Occipital lobe (tissue), 2 donors: Measurements from ENCODE around the gene RAB11A. TPM values are rescaled to one million over a fixed set of nuclear protein-coding genes. Genes with fewer than 3 reads are reported as not detected.

Experiments used
- DNase-seq: peaks from one replicate; lab custom pipeline; 2025; lab: John Stamatoyannopoulos, UW
- total RNA-seq: library from RNA; depleted of rRNA; stranded (reverse); fragments of >200 nt; gene quantifications from one replicate; pipeline ENCODE4 v1.2.3, GENCODE V29; 2014

The RAB11A gene
- total RNA-seq, 1 donor from 2014 or later: 169 TPM

- peak; percentile 22 for DNase-seq
Observed at GRCh38 chr15:65916664-65917406, 47.5 kb downstream of the RAB11A start.

- DNase-seq: no peak
Observed at GRCh38 chr15:65917407-65917756, 48.1 kb downstream of the RAB11A start.

DNA sequence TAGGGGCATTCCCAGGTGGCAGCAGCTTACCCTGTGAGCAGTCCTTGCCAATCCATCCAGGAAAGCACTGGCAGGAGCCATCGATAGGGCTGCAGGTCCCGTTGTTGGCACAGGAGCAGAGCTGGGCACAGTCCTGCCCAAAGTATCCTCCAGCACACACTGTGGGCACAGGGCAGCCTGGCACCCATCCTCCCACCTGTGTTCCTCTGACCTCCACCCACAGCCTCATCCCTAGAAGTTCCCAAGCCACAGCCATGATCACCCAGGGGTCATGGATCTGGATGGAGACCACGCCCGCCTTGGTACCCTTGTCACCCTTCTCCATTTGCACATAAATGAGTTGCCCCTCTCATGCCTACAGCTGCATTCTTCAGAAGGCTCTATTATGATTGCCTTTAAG lies 48.6 kb downstream of the RAB11A start:
- no peak for DNase-seq

- DNase-seq: no peak
Observed at GRCh38 chr15:65918357-65918920, 49.1 kb downstream of the RAB11A start.

GRCh38 chr15:65918945-65919344 lies 49.7 kb downstream of the RAB11A start:
- no peak for DNase-seq

DNA sequence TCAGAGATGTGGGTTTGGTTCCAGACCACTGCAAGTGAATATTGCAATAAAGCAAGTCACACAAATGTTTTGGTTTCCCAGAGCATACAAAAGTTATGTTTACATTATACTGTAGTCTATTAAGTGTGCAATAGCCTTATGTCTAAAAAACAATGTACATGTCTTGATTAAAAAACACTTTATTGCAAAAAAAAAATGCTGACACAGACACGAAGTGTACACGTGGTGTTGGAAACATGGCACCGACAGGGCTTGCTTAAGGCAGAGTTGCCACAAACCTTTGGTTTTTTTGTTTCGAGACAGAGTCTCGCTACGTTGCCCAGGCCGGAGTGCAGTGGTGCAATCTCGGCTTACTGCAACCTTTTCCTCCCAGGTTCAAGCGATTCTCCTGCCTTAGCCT lies 50.1 kb downstream of the RAB11A start:
- no peak for DNase-seq

DNA sequence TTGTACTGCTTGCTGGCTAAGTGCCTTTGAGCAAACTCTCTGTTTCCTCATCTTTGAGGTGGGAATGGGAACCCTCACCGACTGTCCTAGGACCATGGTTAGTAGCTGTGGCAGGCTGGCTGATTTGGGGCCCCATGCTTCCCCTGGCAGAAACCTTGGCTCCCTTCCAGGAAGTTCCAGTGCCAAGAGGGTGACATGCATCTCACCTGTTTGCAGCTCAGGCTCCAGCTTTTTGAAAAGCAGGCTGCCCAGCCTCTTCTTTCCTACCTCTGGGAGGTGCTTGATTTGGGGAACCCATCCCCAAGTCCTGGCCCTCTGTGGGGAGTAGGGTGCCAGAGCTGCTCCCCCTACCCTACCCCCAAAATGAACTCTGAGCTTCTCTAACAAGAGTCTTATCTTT lies 50.8 kb downstream of the RAB11A start:
- DNase-seq: no peak

DNA sequence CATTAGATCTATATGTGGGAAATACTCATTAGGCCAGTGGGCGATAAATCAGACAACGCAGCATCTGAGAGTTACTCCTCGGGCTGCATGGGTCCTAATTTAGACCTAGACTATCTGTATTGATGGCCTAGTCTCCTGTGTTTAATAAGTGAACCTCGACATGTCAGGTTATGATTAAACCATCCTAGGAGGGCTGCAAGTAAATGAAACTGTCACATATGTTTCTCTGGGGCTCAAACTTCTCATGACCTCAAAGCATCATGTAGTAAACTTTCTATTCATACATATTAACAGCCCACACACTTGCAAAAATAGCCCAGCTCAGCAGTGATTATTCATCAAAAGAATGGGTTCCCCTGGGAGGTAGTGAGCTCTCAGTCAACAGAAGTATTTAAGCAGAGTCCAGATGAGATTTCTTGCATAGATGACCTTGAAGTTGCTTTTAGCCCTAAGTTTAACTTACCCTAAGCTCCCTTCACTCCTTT lies 51.6 kb downstream of the RAB11A start:
- DNase-seq: no peak

- DNase-seq: no peak
Observed at GRCh38 chr15:65921780-65922179, 52.5 kb downstream of the RAB11A start.

GRCh38 chr15:65922621-65923020 lies 53.3 kb downstream of the RAB11A start:
- no peak for DNase-seq

DNA sequence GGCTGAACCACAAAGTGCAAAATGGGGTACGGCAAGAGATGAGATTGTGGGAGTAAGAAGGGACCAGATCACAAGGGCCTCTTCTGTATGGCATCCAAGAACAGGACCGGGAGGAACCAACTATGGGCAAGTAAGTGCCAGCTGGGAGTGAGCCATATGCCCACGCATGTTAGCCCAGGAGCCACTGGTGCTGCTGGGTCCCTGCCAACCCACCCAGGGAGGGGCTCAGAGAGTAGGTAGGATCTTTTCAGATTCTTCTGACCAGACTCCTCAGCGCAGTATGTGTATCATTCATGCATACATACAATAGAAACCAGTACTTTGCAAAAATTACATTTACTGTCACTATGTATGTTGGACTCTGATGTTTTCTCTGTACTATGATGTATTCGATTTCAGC lies 54.0 kb downstream of the RAB11A start:
- no peak for DNase-seq

- no peak for DNase-seq
Observed at GRCh38 chr15:65924004-65924403, 54.7 kb downstream of the RAB11A start.

- no peak for DNase-seq
Observed at GRCh38 chr15:65925338-65925737, 56.0 kb downstream of the RAB11A start.

GRCh38 chr15:65926459-65926858 lies 57.2 kb downstream of the RAB11A start:
- DNase-seq: no peak

- no peak for DNase-seq
Observed at GRCh38 chr15:65926899-65927298, 57.6 kb downstream of the RAB11A start.

DNA sequence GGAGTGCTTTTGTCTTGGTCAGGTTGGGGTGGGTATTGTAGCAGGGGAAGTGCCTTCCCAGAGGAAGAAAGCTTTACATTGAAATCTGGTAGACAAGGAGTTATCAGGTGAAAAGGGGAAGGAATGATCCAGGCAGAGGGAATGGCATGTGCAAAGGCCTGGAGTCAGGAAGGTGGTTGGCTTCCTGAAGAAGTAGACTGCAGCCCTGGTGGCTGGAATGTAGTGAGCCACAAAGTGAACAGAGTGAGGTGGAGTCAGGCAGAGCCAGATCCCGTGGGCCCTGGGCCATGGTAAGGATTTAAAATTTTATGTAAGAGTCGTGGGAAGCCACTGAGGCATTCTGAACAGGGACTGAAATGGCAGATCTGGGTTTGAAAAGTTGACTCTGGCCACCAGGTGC lies 58.3 kb downstream of the RAB11A start:
- DNase-seq: no peak

DNA sequence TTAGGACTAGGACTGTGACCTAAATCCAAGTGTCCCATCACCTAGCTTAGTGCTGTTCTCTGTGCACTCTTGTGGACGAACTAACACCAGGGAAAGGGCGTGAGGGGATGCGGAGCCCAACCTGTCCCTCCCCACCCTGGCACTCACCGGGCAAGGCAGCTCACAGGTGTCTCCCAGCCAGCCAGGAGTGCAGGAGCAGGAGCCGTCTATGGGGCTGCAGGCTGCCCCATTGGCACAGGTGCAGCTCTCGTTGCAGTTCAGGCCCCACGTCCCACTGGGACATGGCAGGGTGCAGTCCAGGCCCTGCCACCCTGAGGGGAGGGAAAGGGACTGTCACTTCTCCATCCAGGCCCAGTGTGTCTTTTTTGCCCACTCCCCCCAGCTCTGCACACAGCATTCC lies 60.3 kb downstream of the RAB11A start:
- no peak for DNase-seq

- no peak for DNase-seq
Observed at GRCh38 chr15:65930134-65930533, 60.8 kb downstream of the RAB11A start.

GRCh38 chr15:65931221-65931620 lies 61.9 kb downstream of the RAB11A start:
- DNase-seq: no peak

- no peak for DNase-seq
Observed at GRCh38 chr15:65935391-65935790, 66.1 kb downstream of the RAB11A start.

DNA sequence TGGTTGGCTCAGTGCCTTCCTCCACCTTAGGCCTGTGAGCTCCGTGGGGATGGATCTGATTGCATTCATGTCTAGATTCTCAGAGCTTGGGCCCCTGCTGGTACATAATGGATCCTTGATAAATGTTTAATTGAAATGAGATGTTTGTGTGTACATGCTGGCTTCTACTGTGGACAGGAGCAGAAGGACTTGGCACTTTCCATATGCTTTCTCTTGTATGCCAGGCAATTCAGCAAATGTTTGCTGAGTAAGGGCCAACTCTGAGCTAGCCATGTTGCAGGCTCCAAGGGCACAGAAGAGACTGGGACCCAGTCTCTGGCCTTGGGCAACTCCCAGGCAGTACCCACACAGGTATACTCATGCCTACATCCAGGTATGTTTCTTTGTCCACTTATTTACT lies 67.0 kb downstream of the RAB11A start:
- no peak for DNase-seq

- DNase-seq: no peak
Observed at GRCh38 chr15:65937054-65937453, 67.8 kb downstream of the RAB11A start.

DNA sequence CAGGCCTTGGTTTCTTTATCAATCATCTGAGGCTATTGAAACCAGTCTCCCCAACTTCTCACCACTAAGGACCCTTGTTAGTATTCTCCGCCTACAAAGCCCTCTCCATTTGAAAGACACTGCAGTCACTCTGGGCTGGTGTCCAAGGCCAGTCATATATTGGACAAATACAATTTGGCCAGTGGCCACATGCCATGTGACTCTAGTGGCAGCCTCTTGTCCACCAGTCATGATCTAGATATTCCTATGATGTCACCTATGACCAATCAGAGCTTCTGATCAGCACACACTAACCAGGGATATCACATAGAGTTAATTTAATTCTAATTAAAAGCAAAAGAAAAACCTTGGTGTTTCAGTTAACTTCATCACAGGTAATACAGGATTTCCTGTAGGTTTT lies 68.2 kb downstream of the RAB11A start:
- peak; percentile 18 for DNase-seq
